ENCODE results near the gene LRMDA. TPM values are rescaled to one million over a fixed set of nuclear protein-coding genes. Genes with fewer than 3 reads are reported as not detected.

The LRMDA gene
- total RNA-seq, 1 experiment from 2014 or later: 1.2 TPM

GRCh38 chr10:76089556-76090180 lies 658.2 kb downstream of the LRMDA start:
- DNase-seq: no peak
- Histone ChIP-seq H3K27me3 (ENCODE audit: low read length) (peaks cover 64% of the 10 kb centered on the region), H3F3A (ENCODE audit: low read length, unreplicated experiment) (no peaks in the 10 kb centered on the region), H3K36me3 (ENCODE audit: low read depth, low read length) (no peaks in the 10 kb centered on the region), H3K4me3 (ENCODE audit: low read length) (no peak overlapping the region), H3K9me2 (replicated peaks; ENCODE audit: low read length) (no peaks in the 10 kb centered on the region), H3K27ac (ENCODE audit: low read length) (no peak overlapping the region), H3K9ac (ENCODE audit: low read length) (no peak overlapping the region), H3K4me2 (ENCODE audit: low read length) (no peak overlapping the region), H3K9me3 (ENCODE audit: low read length) (no peaks in the 10 kb centered on the region), H3K4me1 (ENCODE audit: insufficient read depth, low read length) (no peaks in the 10 kb centered on the region), H3K79me2 (ENCODE audit: low read length) (no peaks in the 10 kb centered on the region), H2AFZ (ENCODE audit: low read length) (no peak overlapping the region), H4K20me1 (ENCODE audit: low read length) (no peaks in the 10 kb centered on the region)
- TF ChIP-seq, protein P1, sequence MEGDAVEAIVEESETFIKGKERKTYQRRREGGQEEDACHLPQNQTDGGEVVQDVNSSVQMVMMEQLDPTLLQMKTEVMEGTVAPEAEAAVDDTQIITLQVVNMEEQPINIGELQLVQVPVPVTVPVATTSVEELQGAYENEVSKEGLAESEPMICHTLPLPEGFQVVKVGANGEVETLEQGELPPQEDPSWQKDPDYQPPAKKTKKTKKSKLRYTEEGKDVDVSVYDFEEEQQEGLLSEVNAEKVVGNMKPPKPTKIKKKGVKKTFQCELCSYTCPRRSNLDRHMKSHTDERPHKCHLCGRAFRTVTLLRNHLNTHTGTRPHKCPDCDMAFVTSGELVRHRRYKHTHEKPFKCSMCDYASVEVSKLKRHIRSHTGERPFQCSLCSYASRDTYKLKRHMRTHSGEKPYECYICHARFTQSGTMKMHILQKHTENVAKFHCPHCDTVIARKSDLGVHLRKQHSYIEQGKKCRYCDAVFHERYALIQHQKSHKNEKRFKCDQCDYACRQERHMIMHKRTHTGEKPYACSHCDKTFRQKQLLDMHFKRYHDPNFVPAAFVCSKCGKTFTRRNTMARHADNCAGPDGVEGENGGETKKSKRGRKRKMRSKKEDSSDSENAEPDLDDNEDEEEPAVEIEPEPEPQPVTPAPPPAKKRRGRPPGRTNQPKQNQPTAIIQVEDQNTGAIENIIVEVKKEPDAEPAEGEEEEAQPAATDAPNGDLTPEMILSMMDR (conservative IDR thresholded peaks at IDR 0.05; ENCODE audit: low read depth, low read length): no peak
- TF ChIP-seq EZH2phosphoT487 (IDR thresholded peaks at IDR 0.05; ENCODE audit: borderline replicate concordance, low read length) (no peak), EZH2 (IDR thresholded peaks at IDR 0.05; ENCODE audit: low read length, unreplicated experiment) (no peak)
- no TSS peak for BruUV-seq (replicated peaks)
- ChIA-PET POLR2A (ENCODE audit: unreplicated experiment) (no interaction called here), CTCF (no interaction called here)
- intact Hi-C loops (cut with micrococcal nuclease): loop anchor here (5.0 kb wide), 1 partner anchor 177 kb away; no protein-coding TSS in a partner anchor
- ATAC-seq: no peak

GRCh38 chr10:76091926-76092325 lies 660.5 kb downstream of the LRMDA start:
- Histone ChIP-seq H3K27ac (ENCODE audit: low read length) (no peak overlapping the region), H3K27me3 (ENCODE audit: low read length) (peaks cover 63% of the 10 kb centered on the region), H3K36me3 (ENCODE audit: low read depth, low read length) (no peaks in the 10 kb centered on the region), H3K4me1 (ENCODE audit: insufficient read depth, low read length) (no peaks in the 10 kb centered on the region), H2AFZ (ENCODE audit: low read length) (no peak overlapping the region), H3K9ac (ENCODE audit: low read length) (no peak overlapping the region), H3K9me2 (replicated peaks; ENCODE audit: low read length) (0 out of 2 replicates have a peak, but pooled peaks cover 4% of the 10 kb centered on the region), H3K4me3 (ENCODE audit: low read length) (no peak overlapping the region), H3F3A (ENCODE audit: low read length, unreplicated experiment) (no peaks in the 10 kb centered on the region), H4K20me1 (ENCODE audit: low read length) (no peaks in the 10 kb centered on the region), H3K4me2 (ENCODE audit: low read length) (no peak overlapping the region), H3K79me2 (ENCODE audit: low read length) (no peaks in the 10 kb centered on the region), H3K9me3 (ENCODE audit: low read length) (no peaks in the 10 kb centered on the region)
- no peak for DNase-seq
- no peak for ATAC-seq
- TF ChIP-seq EZH2 (IDR thresholded peaks at IDR 0.05; ENCODE audit: low read length, unreplicated experiment) (no peak), EZH2phosphoT487 (IDR thresholded peaks at IDR 0.05; ENCODE audit: borderline replicate concordance, low read length) (no peak)
- TF ChIP-seq, protein P1 (conservative IDR thresholded peaks at IDR 0.05; ENCODE audit: low read depth, low read length): no peak
- ChIA-PET CTCF (no interaction called here), POLR2A (ENCODE audit: unreplicated experiment) (no interaction called here)
- intact Hi-C loops (cut with micrococcal nuclease): no loop called here
- BruUV-seq (replicated peaks): no TSS peak

DNA sequence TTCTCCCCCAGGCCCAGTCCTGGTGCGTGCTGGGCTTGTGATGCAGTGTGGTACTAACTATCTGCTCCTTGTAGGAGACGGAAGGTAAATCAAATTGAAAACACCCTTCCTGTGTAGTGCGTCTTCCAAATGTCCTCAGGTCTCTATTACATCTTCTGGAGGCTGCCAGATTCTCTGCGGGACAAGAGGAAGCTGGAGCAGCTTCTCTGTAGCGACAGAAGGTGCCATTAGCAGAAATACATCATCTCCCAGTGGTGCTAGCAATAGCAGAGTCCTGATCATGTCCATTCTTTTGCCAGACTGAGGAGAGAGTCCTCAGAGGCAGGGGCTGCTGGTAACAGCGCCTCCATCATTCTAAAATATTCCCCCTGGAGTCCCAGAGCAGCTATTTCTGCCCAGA lies 675.2 kb downstream of the LRMDA start:
- BruUV-seq (replicated peaks): no TSS peak
- H3K9me2 ChIP-seq (replicated peaks; ENCODE audit: low read length): 0 out of 2 replicates have a peak, but pooled peaks cover 6% of the 10 kb centered on the region
- CTCF ChIA-PET: no interaction called here

More for the DNA sequence above, 675.2 kb downstream of the LRMDA start:
- Histone ChIP-seq H3K4me2 (ENCODE audit: low read length) (no peak overlapping the region), H3K27me3 (ENCODE audit: low read length) (peaks cover 54% of the 10 kb centered on the region), H2AFZ (ENCODE audit: low read length) (no peak overlapping the region), H3K4me3 (ENCODE audit: low read length) (no peak overlapping the region), H4K20me1 (ENCODE audit: low read length) (no peaks in the 10 kb centered on the region), H3K79me2 (ENCODE audit: low read length) (no peaks in the 10 kb centered on the region), H3K9me3 (ENCODE audit: low read length) (no peaks in the 10 kb centered on the region), H3K9ac (ENCODE audit: low read length) (no peak overlapping the region), H3F3A (ENCODE audit: low read length, unreplicated experiment) (no peaks in the 10 kb centered on the region), H3K4me1 (ENCODE audit: insufficient read depth, low read length) (peaks cover 8% of the 10 kb centered on the region; the same call in 1 of the 2 replicates), H3K27ac (ENCODE audit: low read length) (no peak overlapping the region), H3K36me3 (ENCODE audit: low read depth, low read length) (no peaks in the 10 kb centered on the region)
- POLR2A ChIA-PET (ENCODE audit: unreplicated experiment): no interaction called here
- DNase-seq: no peak
- TF ChIP-seq, protein P1 (conservative IDR thresholded peaks at IDR 0.05; ENCODE audit: low read depth, low read length): no peak
- TF ChIP-seq EZH2 (IDR thresholded peaks at IDR 0.05; ENCODE audit: low read length, unreplicated experiment) (no peak), EZH2phosphoT487 (IDR thresholded peaks at IDR 0.05; ENCODE audit: borderline replicate concordance, low read length) (no peak)
- no peak for ATAC-seq
- intact Hi-C loops (cut with micrococcal nuclease): no loop called here
